Measurements from ENCODE around the gene AUTS2. TPM values are rescaled to one million over a fixed set of nuclear protein-coding genes. Genes with fewer than 3 reads are reported as not detected.
A peak's percentile ranks its signal among the peaks of the same experiment; 100 is the strongest.

The AUTS2 gene
- polyA plus RNA-seq, 1 donor from 2014 or later = 8.9 TPM

DNA sequence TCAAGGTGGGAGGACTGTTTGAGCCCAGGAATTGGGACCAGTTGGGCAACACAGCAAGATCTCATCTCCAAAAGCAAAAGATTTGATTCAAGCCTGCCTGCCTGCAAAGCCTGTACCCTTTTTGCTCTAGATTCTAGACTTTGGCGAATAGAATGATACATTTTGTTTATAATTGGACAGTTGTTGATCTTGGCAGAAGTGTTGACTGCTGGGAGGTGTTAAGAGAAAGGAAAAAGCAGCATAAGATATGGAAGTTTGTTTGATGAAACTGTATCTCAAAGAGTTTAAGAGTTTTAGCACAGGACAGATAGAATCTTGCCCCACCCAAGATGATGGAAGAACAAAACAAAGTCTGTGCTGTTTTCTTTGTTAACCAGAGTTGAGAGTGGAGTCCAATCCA, 224.1 kb downstream of the AUTS2 start:
- H3K27me3 Mint-ChIP-seq = no peaks in the 10 kb centered on the region
- H3K4me3 Mint-ChIP-seq = peak overlapping the region in 1 of 4 donors; percentile 36
- H3K9me3 Mint-ChIP-seq = peaks cover 0 to 2% (median 1%) of the 10 kb centered on the region in 3 donors
- H3K4me1 Mint-ChIP-seq = peaks cover 31 to 39% (median 38%) of the 10 kb centered on the region in 3 donors
- H3K27ac Mint-ChIP-seq = no peak overlapping the region
- H3K36me3 Mint-ChIP-seq = no peaks in the 10 kb centered on the region

DNA sequence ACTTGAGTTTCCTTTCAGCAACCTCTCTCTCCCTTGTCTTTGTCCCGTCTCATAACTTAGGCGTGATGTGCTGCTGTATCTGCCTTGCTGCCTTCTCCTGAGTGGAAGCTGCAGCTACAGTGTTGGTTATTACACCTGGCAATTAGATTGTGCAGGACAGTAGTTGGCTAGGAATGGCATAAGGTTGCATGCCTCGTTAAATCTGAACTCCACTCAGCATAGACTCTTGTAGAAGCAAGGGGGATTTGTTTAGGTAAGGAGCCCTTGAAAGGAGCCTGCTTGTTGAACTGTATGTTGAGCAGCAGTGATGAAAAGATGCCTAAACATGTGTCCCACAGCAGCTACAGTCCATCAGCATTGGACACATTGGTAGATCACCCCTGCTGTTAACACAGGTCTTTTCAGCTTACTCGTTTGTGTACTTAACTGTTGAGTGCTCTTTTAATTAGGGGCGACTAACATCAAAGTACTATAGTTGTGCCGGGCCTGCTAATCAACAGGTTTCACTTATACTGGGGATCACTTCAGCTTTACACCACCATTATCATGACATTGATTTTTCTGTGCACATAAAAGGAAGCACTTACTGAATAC, 225.0 kb downstream of the AUTS2 start:
- Mint-ChIP-seq H3K4me3 (peak overlapping the region; percentile 84 to 95 (median 87)), H3K36me3 (no peaks in the 10 kb centered on the region), H3K27ac (peak overlapping the region; percentile 69 to 94 (median 85)), H3K4me1 (peaks cover 39 to 46% (median 46%) of the 10 kb centered on the region in 3 donors), H3K27me3 (no peaks in the 10 kb centered on the region), H3K9me3 (peaks cover 0 to 2% (median 1%) of the 10 kb centered on the region in 3 donors)

DNA sequence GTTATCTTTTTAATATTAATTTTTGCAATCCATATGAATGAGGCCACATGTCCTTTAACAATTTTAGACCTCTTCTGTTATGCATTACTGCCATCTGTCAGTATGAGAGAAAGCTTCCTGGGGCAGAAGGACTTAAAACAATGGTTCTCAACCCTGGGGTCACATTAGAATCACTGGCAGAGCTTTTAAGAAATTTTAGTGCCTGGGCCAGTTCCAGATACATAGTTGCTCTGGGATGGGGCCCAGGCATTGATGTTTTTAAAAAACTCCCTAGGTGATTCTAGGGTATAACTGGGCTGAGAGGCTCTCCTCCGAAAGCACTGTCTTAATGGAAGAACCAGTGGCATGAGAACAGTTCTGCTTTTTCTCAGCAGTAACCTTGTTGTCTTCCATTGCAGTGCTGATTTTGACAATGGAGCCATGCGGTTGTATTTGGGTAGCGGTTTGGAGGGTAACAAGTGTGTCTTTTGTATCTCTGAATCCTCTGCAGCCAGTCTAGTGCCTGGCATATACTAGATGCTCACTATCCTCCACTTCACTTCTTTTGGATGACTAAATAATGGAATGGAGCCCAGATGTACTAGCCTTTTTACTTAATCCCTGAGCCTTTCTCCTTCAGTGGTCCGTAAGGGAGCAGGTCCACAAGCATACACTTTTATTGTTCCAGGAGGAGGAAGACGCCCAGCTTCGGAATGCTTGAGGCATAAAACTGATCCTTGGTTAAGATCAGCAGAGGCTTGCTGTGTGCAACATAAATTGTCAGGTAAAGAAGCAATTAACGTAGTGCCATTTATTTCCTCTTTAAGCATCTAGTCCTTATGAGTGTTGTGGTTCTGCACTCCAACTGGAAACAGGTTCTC, 227.1 kb downstream of the AUTS2 start:
- peak overlapping the region; percentile 69 to 94 (median 85) for H3K27ac Mint-ChIP-seq
- no peaks in the 10 kb centered on the region for H3K27me3 Mint-ChIP-seq
- H3K36me3 Mint-ChIP-seq = no peaks in the 10 kb centered on the region
- peaks cover 40 to 48% (median 46%) of the 10 kb centered on the region in 3 donors for H3K4me1 Mint-ChIP-seq
- H3K9me3 Mint-ChIP-seq = peaks cover 0 to 2% (median 1%) of the 10 kb centered on the region in 3 donors
- H3K4me3 Mint-ChIP-seq = peak overlapping the region; percentile 84 to 95 (median 87)

DNA sequence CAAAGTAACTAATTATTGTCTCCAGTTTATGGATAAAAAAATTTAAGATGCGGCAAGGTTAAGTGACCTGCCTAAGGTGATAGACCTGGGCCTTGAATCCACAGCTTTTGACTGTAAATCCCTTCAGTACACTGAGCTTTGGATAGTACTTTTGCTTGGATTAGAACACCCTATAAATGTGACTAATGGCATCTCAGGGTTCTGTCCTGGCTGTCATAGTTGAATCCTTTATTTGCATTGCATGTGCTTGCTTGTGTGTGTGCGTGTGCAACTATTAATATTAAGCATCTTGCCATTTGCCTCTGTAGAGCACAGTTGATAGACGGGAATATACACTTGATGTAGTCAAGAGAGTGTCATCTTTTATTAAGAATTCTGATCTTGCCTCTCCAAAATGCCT, 228.0 kb downstream of the AUTS2 start:
- peaks cover 0 to 1% (median 0%) of the 10 kb centered on the region in 3 donors for H3K9me3 Mint-ChIP-seq
- H3K36me3 Mint-ChIP-seq = no peaks in the 10 kb centered on the region
- peak overlapping the region in 2 of 3 donors; percentile 3 to 85 for H3K27ac Mint-ChIP-seq
- no peaks in the 10 kb centered on the region for H3K27me3 Mint-ChIP-seq
- peaks cover 37 to 48% (median 46%) of the 10 kb centered on the region in 3 donors for H3K4me1 Mint-ChIP-seq
- peak overlapping the region; percentile 2 to 89 (median 50) for H3K4me3 Mint-ChIP-seq

DNA sequence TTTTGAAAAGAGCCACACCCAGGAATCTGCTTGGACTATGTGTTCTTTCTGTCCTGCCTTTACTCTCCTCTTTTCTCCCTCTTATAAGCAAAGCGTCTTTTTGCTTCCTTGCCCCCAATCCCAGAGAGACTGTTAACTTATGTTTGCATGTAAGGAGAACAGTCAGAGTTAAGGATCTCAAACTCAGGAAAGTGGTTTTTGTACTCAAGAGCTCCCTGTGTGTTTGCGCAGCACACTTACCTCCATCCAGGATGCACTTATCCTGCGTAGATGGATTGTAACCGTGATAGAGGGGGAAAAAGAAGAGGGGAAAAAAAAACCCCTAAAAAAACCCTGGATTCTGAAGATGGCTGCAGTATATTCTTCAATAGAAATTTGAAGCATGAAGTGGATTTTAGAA, 228.9 kb downstream of the AUTS2 start:
- Mint-ChIP-seq H3K4me1 (peaks cover 35 to 48% (median 46%) of the 10 kb centered on the region in 3 donors), H3K27ac (peak overlapping the region in 1 of 3 donors; percentile 5), H3K36me3 (no peaks in the 10 kb centered on the region), H3K27me3 (no peaks in the 10 kb centered on the region), H3K9me3 (no peaks in the 10 kb centered on the region), H3K4me3 (peak overlapping the region in 3 of 4 donors; percentile 6 to 77 (median 63))

DNA sequence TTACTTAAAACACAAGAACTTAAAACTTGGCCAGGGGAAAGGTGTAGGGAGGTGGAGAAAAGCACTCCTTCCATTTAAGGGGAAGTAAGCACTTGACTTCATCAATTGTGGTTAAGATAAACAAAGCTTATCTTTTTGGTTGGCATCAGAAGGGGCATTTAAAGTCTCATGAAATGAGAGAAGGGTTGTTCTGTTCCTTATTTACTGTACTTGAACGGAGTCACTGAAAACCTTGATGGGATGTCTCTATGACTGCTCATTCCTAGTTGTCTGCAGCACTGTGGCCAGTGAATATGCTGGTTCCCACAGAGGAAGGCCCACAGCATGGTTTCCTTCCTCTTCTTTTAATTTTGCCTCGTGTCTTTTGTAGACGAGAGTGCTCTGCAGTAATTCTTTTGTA, 229.3 kb downstream of the AUTS2 start:
- H3K4me3 Mint-ChIP-seq = peak overlapping the region in 3 of 4 donors; percentile 6 to 77 (median 63)
- peak overlapping the region in 1 of 3 donors; percentile 5 for H3K27ac Mint-ChIP-seq
- peaks cover 35 to 48% (median 44%) of the 10 kb centered on the region in 3 donors for H3K4me1 Mint-ChIP-seq
- H3K27me3 Mint-ChIP-seq = no peaks in the 10 kb centered on the region
- H3K9me3 Mint-ChIP-seq = no peaks in the 10 kb centered on the region
- no peaks in the 10 kb centered on the region for H3K36me3 Mint-ChIP-seq

DNA sequence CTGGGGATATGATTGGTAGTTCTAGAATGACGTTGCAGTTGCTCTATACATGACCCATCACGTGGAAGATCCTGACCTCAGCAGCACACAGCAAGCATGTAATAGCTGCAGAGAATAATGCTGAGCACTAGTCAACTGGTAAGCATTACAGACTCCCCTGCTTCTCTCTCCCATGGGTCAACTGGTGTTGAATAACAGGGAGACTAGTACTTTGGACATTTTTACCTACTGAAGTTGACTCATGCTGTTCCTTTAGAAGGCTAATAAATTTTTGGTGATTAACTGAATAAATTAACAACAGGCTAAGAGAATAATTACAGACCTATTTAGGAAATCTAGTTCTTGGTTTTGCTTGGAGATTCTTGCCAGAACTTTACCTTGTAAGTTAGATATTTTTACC, 234.1 kb downstream of the AUTS2 start:
- peaks cover 8 to 12% (median 10%) of the 10 kb centered on the region in 3 donors for H3K4me1 Mint-ChIP-seq
- H3K4me3 Mint-ChIP-seq = no peak overlapping the region
- H3K36me3 Mint-ChIP-seq = no peaks in the 10 kb centered on the region
- no peaks in the 10 kb centered on the region for H3K9me3 Mint-ChIP-seq
- H3K27me3 Mint-ChIP-seq = no peaks in the 10 kb centered on the region
- no peak overlapping the region for H3K27ac Mint-ChIP-seq

DNA sequence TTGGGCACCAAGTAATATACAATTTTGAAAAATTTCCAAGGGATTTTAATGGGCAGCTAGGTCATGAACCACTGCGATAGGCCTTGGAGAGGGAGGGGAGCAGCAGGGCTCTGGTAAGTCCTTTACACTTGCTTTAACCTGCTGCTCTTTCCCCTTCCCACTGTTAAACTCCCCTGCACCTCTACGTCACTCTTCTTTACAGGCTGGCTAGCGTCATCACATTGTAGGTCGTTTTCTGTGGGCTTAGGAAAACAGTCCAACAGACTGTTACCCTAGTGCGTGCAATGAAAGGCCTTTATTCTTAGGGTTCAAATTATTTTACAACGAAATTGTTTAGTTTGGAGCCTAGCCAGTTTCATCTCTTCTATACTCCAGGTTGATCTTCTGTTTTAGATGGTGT, 235.7 kb downstream of the AUTS2 start:
- Mint-ChIP-seq H3K4me3 (no peak overlapping the region), H3K9me3 (no peaks in the 10 kb centered on the region), H3K27ac (no peak overlapping the region), H3K36me3 (no peaks in the 10 kb centered on the region), H3K27me3 (no peaks in the 10 kb centered on the region), H3K4me1 (peaks cover 0 to 2% (median under 1%) of the 10 kb centered on the region in 3 donors)

DNA sequence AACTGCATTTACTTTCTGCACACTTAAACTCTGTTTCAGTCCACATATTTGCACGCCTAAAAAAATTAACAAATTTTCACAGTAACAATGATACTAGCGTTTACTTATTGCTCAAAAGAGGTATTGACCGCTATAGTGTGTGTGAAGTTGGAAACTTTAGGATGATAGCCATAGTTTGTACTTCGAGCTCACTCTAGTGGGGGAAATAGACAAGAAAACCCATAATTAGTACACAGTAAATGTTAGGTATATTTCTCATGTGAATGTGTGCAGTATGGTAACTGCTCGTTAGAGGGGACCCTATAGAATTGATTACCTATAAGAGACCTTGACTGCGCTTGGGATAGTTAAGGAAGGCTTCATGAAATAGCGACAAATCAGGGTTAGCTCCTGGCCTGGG, 238.4 kb downstream of the AUTS2 start:
- Mint-ChIP-seq H3K9me3 (no peaks in the 10 kb centered on the region), H3K27me3 (peaks cover 2% of the 10 kb centered on the region), H3K4me3 (no peak overlapping the region), H3K36me3 (no peaks in the 10 kb centered on the region), H3K27ac (no peak overlapping the region), H3K4me1 (peaks cover 15 to 22% (median 16%) of the 10 kb centered on the region in 3 donors)

DNA sequence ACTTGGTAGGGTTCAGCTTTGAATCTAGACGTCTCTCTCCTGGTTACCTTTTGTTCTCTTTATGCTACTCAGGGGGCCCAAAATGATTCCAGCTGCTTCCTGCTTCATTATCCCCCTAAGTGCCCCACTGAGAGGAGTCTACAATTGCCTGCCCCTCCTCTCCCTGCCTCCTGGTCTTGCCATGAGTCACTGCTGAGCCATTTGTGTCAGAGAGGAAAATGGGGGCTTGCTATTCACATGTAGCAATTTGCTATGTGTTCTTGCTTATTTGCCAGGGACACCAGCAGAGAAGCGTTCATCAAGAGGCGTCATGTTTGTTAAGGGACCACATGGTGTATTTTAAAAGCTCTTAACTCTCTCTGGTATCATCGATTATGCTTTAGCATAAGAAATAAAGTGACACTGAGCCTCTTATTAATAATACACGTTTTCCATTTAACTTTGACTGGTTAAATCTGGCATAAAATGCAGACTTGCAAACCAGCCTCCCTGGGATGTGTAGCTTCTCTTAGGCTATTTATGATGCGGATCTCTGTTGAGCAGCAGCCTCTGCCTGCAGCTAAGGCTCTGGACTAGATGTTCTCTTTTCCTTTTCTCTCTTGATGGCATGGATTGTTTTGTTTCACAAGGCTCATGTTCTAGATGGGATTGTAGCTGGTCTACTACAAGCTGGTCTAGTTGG, 239.3 kb downstream of the AUTS2 start:
- no peaks in the 10 kb centered on the region for H3K36me3 Mint-ChIP-seq
- no peaks in the 10 kb centered on the region for H3K9me3 Mint-ChIP-seq
- H3K4me1 Mint-ChIP-seq = peaks cover 15 to 24% (median 16%) of the 10 kb centered on the region in 3 donors
- no peak overlapping the region for H3K4me3 Mint-ChIP-seq
- H3K27me3 Mint-ChIP-seq = peaks cover 2% of the 10 kb centered on the region
- no peak overlapping the region for H3K27ac Mint-ChIP-seq

DNA sequence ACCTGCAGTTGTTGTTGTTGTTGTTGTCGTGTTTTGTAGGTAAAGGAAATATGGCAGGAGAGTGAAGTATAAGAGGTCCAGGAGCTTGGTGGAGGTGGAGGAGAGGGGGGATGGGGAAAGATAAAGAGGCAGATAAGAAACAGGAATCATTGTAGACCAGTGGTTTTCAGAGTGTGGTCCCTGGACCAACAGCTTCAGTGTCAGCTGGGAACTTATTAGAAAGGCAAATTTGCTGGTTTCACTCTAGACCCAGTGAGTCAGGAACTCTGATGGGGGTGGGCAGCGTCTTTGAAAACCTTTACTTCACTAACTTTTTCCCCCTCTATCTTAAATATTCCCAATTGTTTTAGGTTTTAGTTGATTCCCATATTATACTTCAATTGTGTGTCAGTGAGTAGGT, 241.5 kb downstream of the AUTS2 start:
- Mint-ChIP-seq H3K27ac (peak overlapping the region in 2 of 3 donors; percentile 13 to 39), H3K9me3 (no peaks in the 10 kb centered on the region), H3K27me3 (peaks cover 2% of the 10 kb centered on the region), H3K4me3 (peak overlapping the region; percentile 6 to 79 (median 57)), H3K36me3 (no peaks in the 10 kb centered on the region), H3K4me1 (peaks cover 26 to 43% (median 35%) of the 10 kb centered on the region in 3 donors)

DNA sequence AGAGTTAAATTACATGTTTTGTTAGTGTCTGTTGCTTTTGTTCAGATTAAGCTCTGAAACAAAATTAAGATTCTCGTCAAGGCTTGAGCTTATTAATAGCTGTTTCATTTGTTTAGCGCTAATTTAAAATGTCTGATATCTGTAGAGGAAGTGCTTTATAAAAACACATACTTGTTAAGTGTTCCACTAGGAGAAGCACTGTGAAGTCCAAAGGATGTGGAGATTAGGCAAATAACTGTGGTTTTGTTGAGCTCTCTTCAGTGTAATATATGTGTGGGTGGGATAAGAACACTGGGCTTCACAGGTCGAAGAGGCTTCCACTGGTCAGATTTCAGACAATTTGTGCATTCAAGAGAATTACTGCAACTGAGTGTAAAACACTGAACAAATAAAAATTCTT, 242.0 kb downstream of the AUTS2 start:
- H3K27ac Mint-ChIP-seq = no peak overlapping the region

DNA sequence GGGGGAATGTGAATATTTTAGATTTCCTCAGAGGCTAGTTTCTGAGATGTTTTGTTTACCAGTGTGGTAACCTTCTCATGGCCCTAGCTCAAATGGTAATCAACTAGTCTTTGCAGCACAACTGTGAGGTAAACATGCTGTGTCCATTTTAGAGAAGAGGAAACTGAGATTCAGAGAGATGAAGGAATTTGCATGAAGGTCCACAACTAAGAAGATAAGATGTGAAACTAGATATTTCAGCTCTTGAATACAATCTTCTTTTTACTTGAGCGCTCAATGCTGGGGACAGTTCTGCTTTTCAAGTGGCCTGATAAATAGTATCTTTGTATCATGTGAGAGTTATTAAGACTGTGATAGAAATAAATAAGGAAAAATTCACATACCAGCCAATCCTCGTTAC, 245.4 kb downstream of the AUTS2 start:
- Mint-ChIP-seq H3K4me3 (peak overlapping the region; percentile 6 to 82 (median 24)), H3K36me3 (no peaks in the 10 kb centered on the region), H3K27ac (peak overlapping the region in 2 of 3 donors; percentile 1 to 4), H3K27me3 (peaks cover 2% of the 10 kb centered on the region), H3K9me3 (no peaks in the 10 kb centered on the region), H3K4me1 (peaks cover 37 to 58% (median 51%) of the 10 kb centered on the region in 3 donors)

More for the DNA sequence above, 242.0 kb downstream of the AUTS2 start:
- H3K27me3 Mint-ChIP-seq = peaks cover 2% of the 10 kb centered on the region
- no peaks in the 10 kb centered on the region for H3K36me3 Mint-ChIP-seq
- H3K4me3 Mint-ChIP-seq = peak overlapping the region; percentile 6 to 79 (median 57)
- H3K4me1 Mint-ChIP-seq = peaks cover 28 to 47% (median 38%) of the 10 kb centered on the region in 3 donors
- H3K9me3 Mint-ChIP-seq = no peaks in the 10 kb centered on the region

DNA sequence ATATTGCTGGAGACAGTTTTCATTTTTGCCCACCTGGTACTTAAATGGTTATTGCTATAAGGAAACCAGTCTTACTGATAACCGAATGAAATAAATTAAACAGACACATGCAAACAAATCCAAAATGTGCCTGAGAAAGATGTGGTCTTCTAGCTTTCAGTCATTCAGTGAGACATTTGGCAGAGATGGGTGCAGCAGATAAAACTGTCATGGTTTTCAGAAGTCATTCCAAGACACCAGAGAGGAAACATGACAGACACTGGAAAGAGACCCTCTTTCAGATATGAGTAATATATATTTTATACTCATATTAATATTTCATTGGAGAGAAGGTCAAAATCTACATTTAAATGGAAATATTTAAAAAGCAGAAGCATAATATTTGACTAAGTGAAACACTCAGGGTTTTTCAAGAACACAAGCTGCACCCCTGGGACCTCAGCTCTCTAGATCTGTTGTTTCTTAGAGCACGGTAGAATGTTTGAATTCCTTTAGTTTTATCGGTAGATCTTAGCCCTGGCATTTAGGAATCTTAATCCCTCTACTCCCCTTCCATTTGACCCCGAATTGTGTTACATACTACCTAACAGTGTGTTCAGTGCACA, 246.1 kb downstream of the AUTS2 start:
- Mint-ChIP-seq H3K9me3 (no peaks in the 10 kb centered on the region), H3K27ac (peak overlapping the region in 1 of 3 donors; percentile 1), H3K4me1 (peaks cover 35 to 57% (median 46%) of the 10 kb centered on the region in 3 donors)

More for the DNA sequence above, 246.1 kb downstream of the AUTS2 start:
- no peaks in the 10 kb centered on the region for H3K36me3 Mint-ChIP-seq
- H3K4me3 Mint-ChIP-seq = peak overlapping the region in 2 of 4 donors; percentile 18 to 55
- peaks cover 2% of the 10 kb centered on the region for H3K27me3 Mint-ChIP-seq

Measured in IgD-negative memory B cell (primary cell).